ENCODE results near the gene PTCD1. TPM values are rescaled to one million over a fixed set of nuclear protein-coding genes. Genes with fewer than 3 reads are reported as not detected.

The PTCD1 gene
- total and polyA plus RNA-seq, 9 of the 15 experiments (the other 6 are each of a cell fraction or from before 2014, with no cell fraction given) = 0.46 to 17.1 (median 6.2) TPM

DNA sequence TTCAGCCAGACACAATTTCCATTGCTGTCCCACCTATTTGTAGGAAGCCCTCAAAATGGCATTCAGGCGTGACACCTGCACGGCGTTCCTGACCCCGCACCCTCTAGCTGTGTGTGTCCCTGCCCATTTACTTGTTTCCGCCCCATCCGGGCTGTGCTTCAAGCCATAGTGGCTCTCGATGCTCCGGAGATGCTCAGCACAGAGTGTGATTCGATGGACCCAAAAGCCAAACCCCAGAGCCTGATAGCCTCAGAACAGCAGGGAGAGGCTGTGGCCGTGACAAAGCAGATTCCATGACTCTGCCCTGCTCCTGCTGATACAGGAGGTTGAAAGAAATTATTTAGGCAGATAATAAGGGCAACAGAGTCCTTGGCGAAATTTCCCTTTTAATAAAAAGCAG lies 16.4 kb downstream of the PTCD1 start (continued):
- TF ChIP-seq ZNF436 (CRISPR knock-in tag; IDR thresholded peaks at IDR 0.05) = no peak
- peak; percentile 50; the same call in 1 of the 2 replicates for TF ChIP-seq CTBP1 (IDR thresholded peaks at IDR 0.05; ENCODE audit: borderline replicate concordance)
- peak; percentile 82 for TF ChIP-seq ZNF316 (IDR thresholded peaks at IDR 0.05)
- no peak for TF ChIP-seq CBX5 (IDR thresholded peaks at IDR 0.05; ENCODE audit: borderline replicate concordance, low read depth)
- peak; percentile 88 for TF ChIP-seq C11orf30 (IDR thresholded peaks at IDR 0.05; ENCODE audit: low read depth)
- TF ChIP-seq NFE2 (IDR thresholded peaks at IDR 0.05; ENCODE audit: low read depth) = peak; percentile 93
- TF ChIP-seq, protein P1, sequence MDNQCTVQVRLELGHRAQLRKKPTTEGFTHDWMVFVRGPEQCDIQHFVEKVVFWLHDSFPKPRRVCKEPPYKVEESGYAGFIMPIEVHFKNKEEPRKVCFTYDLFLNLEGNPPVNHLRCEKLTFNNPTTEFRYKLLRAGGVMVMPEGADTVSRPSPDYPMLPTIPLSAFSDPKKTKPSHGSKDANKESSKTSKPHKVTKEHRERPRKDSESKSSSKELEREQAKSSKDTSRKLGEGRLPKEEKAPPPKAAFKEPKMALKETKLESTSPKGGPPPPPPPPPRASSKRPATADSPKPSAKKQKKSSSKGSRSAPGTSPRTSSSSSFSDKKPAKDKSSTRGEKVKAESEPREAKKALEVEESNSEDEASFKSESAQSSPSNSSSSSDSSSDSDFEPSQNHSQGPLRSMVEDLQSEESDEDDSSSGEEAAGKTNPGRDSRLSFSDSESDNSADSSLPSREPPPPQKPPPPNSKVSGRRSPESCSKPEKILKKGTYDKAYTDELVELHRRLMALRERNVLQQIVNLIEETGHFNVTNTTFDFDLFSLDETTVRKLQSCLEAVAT (IDR thresholded peaks at IDR 0.05) = no peak
- TF ChIP-seq LCOR (CRISPR knock-in tag; IDR thresholded peaks at IDR 0.05) = peak; percentile 75; the same call in 1 of the 2 replicates
- no peak for TF ChIP-seq POU5F1 (IDR thresholded peaks at IDR 0.05; ENCODE audit: borderline replicate concordance, low read depth, low read length, partially characterized antibody)
- TF ChIP-seq, protein P2, sequence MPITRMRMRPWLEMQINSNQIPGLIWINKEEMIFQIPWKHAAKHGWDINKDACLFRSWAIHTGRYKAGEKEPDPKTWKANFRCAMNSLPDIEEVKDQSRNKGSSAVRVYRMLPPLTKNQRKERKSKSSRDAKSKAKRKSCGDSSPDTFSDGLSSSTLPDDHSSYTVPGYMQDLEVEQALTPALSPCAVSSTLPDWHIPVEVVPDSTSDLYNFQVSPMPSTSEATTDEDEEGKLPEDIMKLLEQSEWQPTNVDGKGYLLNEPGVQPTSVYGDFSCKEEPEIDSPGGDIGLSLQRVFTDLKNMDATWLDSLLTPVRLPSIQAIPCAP (CRISPR knock-in tag; IDR thresholded peaks at IDR 0.05; ENCODE audit: borderline replicate concordance) = no peak
- TF ChIP-seq, protein P3, sequence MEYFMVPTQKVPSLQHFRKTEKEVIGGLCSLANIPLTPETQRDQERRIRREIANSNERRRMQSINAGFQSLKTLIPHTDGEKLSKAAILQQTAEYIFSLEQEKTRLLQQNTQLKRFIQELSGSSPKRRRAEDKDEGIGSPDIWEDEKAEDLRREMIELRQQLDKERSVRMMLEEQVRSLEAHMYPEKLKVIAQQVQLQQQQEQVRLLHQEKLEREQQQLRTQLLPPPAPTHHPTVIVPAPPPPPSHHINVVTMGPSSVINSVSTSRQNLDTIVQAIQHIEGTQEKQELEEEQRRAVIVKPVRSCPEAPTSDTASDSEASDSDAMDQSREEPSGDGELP (CRISPR knock-in tag; IDR thresholded peaks at IDR 0.05; ENCODE audit: borderline replicate concordance) = 0 out of 2 replicates have a peak, but pooled peaks have one; percentile 18
- peak in 1 of 2 experiments; percentile 56; a peak in 1 of 4 replicates for TF ChIP-seq RCOR1 (IDR thresholded peaks at IDR 0.05; ENCODE audit: borderline replicate concordance in 1 of 2, low read depth in 2 of 2, low read length in 2 of 2)
- TF ChIP-seq, protein P4, sequence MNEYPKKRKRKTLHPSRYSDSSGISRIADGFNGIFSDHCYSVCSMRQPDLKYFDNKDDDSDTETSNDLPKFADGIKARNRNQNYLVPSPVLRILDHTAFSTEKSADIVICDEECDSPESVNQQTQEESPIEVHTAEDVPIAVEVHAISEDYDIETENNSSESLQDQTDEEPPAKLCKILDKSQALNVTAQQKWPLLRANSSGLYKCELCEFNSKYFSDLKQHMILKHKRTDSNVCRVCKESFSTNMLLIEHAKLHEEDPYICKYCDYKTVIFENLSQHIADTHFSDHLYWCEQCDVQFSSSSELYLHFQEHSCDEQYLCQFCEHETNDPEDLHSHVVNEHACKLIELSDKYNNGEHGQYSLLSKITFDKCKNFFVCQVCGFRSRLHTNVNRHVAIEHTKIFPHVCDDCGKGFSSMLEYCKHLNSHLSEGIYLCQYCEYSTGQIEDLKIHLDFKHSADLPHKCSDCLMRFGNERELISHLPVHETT (CRISPR knock-in tag; conservative IDR thresholded peaks at IDR 0.05 in 1 of 2, IDR thresholded peaks at IDR 0.05 in 1 of 2) = 0 out of 4 replicates have a peak, but pooled peaks of 1 of the 2 experiments have one; percentile 29
- TF ChIP-seq POLR3A (IDR thresholded peaks at IDR 0.05; ENCODE audit: borderline replicate concordance, extremely low read depth, insufficient read depth, insufficient read length) = no peak
- TF ChIP-seq ZSCAN29 (IDR thresholded peaks at IDR 0.05) = no peak
- TF ChIP-seq, protein P5, sequence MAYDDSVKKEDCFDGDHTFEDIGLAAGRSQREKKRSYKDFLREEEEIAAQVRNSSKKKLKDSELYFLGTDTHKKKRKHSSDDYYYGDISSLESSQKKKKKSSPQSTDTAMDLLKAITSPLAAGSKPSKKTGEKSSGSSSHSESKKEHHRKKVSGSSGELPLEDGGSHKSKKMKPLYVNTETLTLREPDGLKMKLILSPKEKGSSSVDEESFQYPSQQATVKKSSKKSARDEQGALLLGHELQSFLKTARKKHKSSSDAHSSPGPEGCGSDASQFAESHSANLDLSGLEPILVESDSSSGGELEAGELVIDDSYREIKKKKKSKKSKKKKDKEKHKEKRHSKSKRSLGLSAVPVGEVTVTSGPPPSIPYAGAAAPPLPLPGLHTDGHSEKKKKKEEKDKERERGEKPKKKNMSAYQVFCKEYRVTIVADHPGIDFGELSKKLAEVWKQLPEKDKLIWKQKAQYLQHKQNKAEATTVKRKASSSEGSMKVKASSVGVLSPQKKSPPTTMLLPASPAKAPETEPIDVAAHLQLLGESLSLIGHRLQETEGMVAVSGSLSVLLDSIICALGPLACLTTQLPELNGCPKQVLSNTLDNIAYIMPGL (CRISPR knock-in tag; IDR thresholded peaks at IDR 0.05) = no peak
- TF ChIP-seq TEAD1 (CRISPR knock-in tag; IDR thresholded peaks at IDR 0.05) = 0 out of 4 replicates have a peak, but pooled peaks of 1 of the 2 experiments have one; percentile 34
- TF ChIP-seq, protein P6, sequence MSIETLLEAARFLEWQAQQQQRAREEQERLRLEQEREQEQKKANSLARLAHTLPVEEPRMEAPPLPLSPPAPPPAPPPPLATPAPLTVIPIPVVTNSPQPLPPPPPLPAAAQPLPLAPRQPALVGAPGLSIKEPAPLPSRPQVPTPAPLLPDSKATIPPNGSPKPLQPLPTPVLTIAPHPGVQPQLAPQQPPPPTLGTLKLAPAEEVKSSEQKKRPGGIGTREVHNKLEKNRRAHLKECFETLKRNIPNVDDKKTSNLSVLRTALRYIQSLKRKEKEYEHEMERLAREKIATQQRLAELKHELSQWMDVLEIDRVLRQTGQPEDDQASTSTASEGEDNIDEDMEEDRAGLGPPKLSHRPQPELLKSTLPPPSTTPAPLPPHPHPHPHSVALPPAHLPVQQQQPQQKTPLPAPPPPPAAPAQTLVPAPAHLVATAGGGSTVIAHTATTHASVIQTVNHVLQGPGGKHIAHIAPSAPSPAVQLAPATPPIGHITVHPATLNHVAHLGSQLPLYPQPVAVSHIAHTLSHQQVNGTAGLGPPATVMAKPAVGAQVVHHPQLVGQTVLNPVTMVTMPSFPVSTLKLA (conservative IDR thresholded peaks at IDR 0.05) = no peak
- TF ChIP-seq RBM14 (IDR thresholded peaks at IDR 0.05; ENCODE audit: borderline replicate concordance, insufficient read depth, low read depth, low read length) = no peak
- 0 out of 2 replicates have a peak, but pooled peaks have one; percentile 12 for TF ChIP-seq CBFA2T2 (conservative IDR thresholded peaks at IDR 0.05)
